ENCODE data around the gene PTPN1. TPM values are rescaled to one million over a fixed set of nuclear protein-coding genes. Genes with fewer than 3 reads are reported as not detected.

Gene PTPN1
- total RNA-seq, 1 experiment from 2014 or later, result 63.0 TPM

- TF ChIP-seq CTCF (IDR thresholded peaks at IDR 0.05; ENCODE audit: unreplicated experiment), result no peak
- CTCF ChIA-PET, result interaction anchor here (0.5 to 5.9 kb wide), 12 partner anchors 14 to 330 kb away, joined by 3 to 35 read pairs (median 3); no protein-coding TSS in a partner anchor
- peaks cover 57% of the 10 kb centered on the region for H3K4me1 Mint-ChIP-seq (ENCODE audit: insufficient read depth, unreplicated experiment)
- no TSS peak for BruUV-seq (replicated peaks)
- peak overlapping the region; percentile 91 for H3K4me3 Mint-ChIP-seq (ENCODE audit: unreplicated experiment)
- peak overlapping the region; percentile 10 for H3K27ac Mint-ChIP-seq (ENCODE audit: low read depth, unreplicated experiment)
- H3K27me3 Mint-ChIP-seq (ENCODE audit: insufficient read depth, unreplicated experiment), result no peaks in the 10 kb centered on the region
- no peaks in the 10 kb centered on the region for H3K9me3 Mint-ChIP-seq (ENCODE audit: unreplicated experiment)
- POLR2A ChIA-PET, result interaction anchor here (0.8 to 19.9 kb wide), 10 partner anchors 10 to 404 kb away, joined by 3 to 480 read pairs (median 25); no protein-coding TSS in a partner anchor
- DNase-seq (ENCODE audit: unreplicated experiment), result no peak
- peaks cover 10% of the 10 kb centered on the region for H3K36me3 Mint-ChIP-seq (ENCODE audit: insufficient read depth, unreplicated experiment)
- intact Hi-C loops (cut with micrococcal nuclease), result no loop called here
These were observed 5.4 kb downstream of the PTPN1 start for GRCh38 chr20:50515471-50516106.

GRCh38 chr20:50516180-50516934, 6.2 kb downstream of the PTPN1 start:
- no peaks in the 10 kb centered on the region for H3K9me3 Mint-ChIP-seq (ENCODE audit: unreplicated experiment)
- intact Hi-C loops (cut with micrococcal nuclease), result no loop called here
- no peak for DNase-seq (ENCODE audit: unreplicated experiment)
- H3K27ac Mint-ChIP-seq (ENCODE audit: low read depth, unreplicated experiment), result no peak overlapping the region
- no peaks in the 10 kb centered on the region for H3K27me3 Mint-ChIP-seq (ENCODE audit: insufficient read depth, unreplicated experiment)
- no peak overlapping the region for H3K4me3 Mint-ChIP-seq (ENCODE audit: unreplicated experiment)
- ChIA-PET CTCF (interaction anchor here (0.7 to 2.3 kb wide), 6 partner anchors 13 to 329 kb away, joined by 3 to 7 read pairs (median 4); no protein-coding TSS in a partner anchor), POLR2A (interaction anchor here (0.5 to 19.9 kb wide), 11 partner anchors 9 to 579 kb away, joined by 3 to 480 read pairs (median 4); no protein-coding TSS in a partner anchor)
- peaks cover 60% of the 10 kb centered on the region for H3K4me1 Mint-ChIP-seq (ENCODE audit: insufficient read depth, unreplicated experiment)
- no peak for TF ChIP-seq CTCF (IDR thresholded peaks at IDR 0.05; ENCODE audit: unreplicated experiment)
- no TSS peak for BruUV-seq (replicated peaks)
- H3K36me3 Mint-ChIP-seq (ENCODE audit: insufficient read depth, unreplicated experiment), result peaks cover 10% of the 10 kb centered on the region

GRCh38 chr20:50516935-50517816, 7.0 kb downstream of the PTPN1 start:
- Mint-ChIP-seq H3K4me3 (ENCODE audit: unreplicated experiment) (no peak overlapping the region), H3K27ac (ENCODE audit: low read depth, unreplicated experiment) (peak overlapping the region; percentile 82), H3K9me3 (ENCODE audit: unreplicated experiment) (no peaks in the 10 kb centered on the region), H3K4me1 (ENCODE audit: insufficient read depth, unreplicated experiment) (peaks cover 59% of the 10 kb centered on the region), H3K36me3 (ENCODE audit: insufficient read depth, unreplicated experiment) (peaks cover 8% of the 10 kb centered on the region), H3K27me3 (ENCODE audit: insufficient read depth, unreplicated experiment) (no peaks in the 10 kb centered on the region)
- ChIA-PET POLR2A (interaction anchor here (0.6 to 19.9 kb wide), 12 partner anchors 9 to 579 kb away, joined by 3 to 480 read pairs (median 4); no protein-coding TSS in a partner anchor), CTCF (interaction anchor here (0.7 to 2.3 kb wide), 5 partner anchors 12 to 115 kb away, joined by 3 to 7 read pairs (median 3); no protein-coding TSS in a partner anchor)
- DNase-seq (ENCODE audit: unreplicated experiment), result no peak
- intact Hi-C loops (cut with micrococcal nuclease), result no loop called here
- no peak for TF ChIP-seq CTCF (IDR thresholded peaks at IDR 0.05; ENCODE audit: unreplicated experiment)
- BruUV-seq (replicated peaks), result no TSS peak

Measured in MCF 10A (cell line).